Natural killer cell (primary cell): ENCODE measurements around the gene NRXN3. TPM values are rescaled to one million over a fixed set of nuclear protein-coding genes. Genes with fewer than 3 reads are reported as not detected.

Experiments
- ATAC-seq, 3 donors: fragments of 150-1000 bp in 2 of 3; fragments of 200-7000 bp in 1 of 3; cut with Tn5 transposase; 1 replicate in 1 of 3; 2 replicates in 2 of 3; pipeline ENCODE4 v1.10.0; 2021; ENCODE audit warnings: mild to moderate bottlenecking in 2 of 3, moderate library complexity in 2 of 3
- DNase-seq, 2 donors: peaks; one replicate each; pipeline versions ENCODE4 v3.0.0 to v3.0.0-alpha.2; 2013 to 2021; ENCODE audit warnings: mixed read lengths in 1 of 2
- H3K27ac ChIP-seq: one replicate; pipeline ENCODE4 v1.5.1; 2013; ENCODE audit warnings: mild to moderate bottlenecking, low read length
- H3K27me3 ChIP-seq: one replicate; pipeline ENCODE4 v1.6.1; 2013; ENCODE audit warnings: low read length; ENCODE audit not compliant: control insufficient read depth, insufficient read depth
- H3K36me3 ChIP-seq: one replicate; pipeline ENCODE4 v1.6.1; 2013; ENCODE audit warnings: low read length; ENCODE audit not compliant: control insufficient read depth, insufficient read depth
- H3K4me1 ChIP-seq: one replicate; pipeline ENCODE4 v1.6.1; 2013; ENCODE audit warnings: low read length; ENCODE audit not compliant: control insufficient read depth, insufficient read depth
- H3K4me3 ChIP-seq: one replicate; pipeline ENCODE4 v1.5.1; 2013; ENCODE audit warnings: low read length
- H3K9me3 ChIP-seq: one replicate; pipeline ENCODE4 v1.6.1; 2013; ENCODE audit warnings: low read length; ENCODE audit not compliant: control insufficient read depth, insufficient read depth
- H3K27ac Mint-ChIP-seq, 2 donors: one replicate each; pipeline ENCODE4 v1.8.0; 2022; ENCODE audit warnings: mild to moderate bottlenecking in 2 of 2, mixed read lengths in 2 of 2, moderate library complexity in 1 of 2
- H3K27me3 Mint-ChIP-seq, 2 donors: one replicate each; pipeline ENCODE4 v1.8.0; 2022; ENCODE audit warnings: low read depth in 2 of 2, mixed read lengths in 2 of 2
- H3K36me3 Mint-ChIP-seq: one replicate; pipeline ENCODE4 v1.8.0; 2022; ENCODE audit warnings: mixed read lengths
- H3K4me1 Mint-ChIP-seq, 2 donors: one replicate each; pipeline ENCODE4 v1.8.0; 2022; ENCODE audit warnings: mixed read lengths in 2 of 2
- H3K4me3 Mint-ChIP-seq: one replicate; pipeline ENCODE4 v1.8.0; 2022; ENCODE audit warnings: mild to moderate bottlenecking, moderate library complexity, mixed read lengths
- H3K9me3 Mint-ChIP-seq, 2 donors: one replicate each; pipeline ENCODE4 v1.8.0; 2022; ENCODE audit warnings: mixed read lengths in 2 of 2
- WGBS: methylation state at CpG from one replicate; pipeline ENCODE4 v1.1.7; 2013; ENCODE audit warnings: missing lambda C conversion rate; ENCODE audit not compliant: insufficient coverage; 5-methylcytosine and 5-hydroxymethylcytosine counted together
- intact Hi-C: fragments of 100-400 bp; cut with micrococcal nuclease; formaldehyde crosslinking; loops from one replicate; pipeline ENCODE4 v1.14.2; 2022
- total RNA-seq, 4 donors: library from RNA; stranded (reverse); fragments of 120-200 nt in 1 of 4; gene quantifications; one replicate each; pipeline versions ENCODE4 v1.2.3 to v1.2.4, GENCODE V29; 2013 to 2022
- TF ChIP-seq, protein P1 (sequence below): fragments of 200-600 bp; IDR thresholded peaks from one replicate; pipeline ENCODE4 v1.8.0; 2022; ENCODE audit warnings: antibody characterized with exemption

Gene NRXN3
- total RNA-seq, 3 donors from 2014 or later (not counting 1 experiment from before 2014, with no cell fraction given) = not detected

GRCh38 chr14:79476552-79476951 is 1306.4 kb downstream of the NRXN3 start:
- no peak for DNase-seq
- TF ChIP-seq, protein P1, sequence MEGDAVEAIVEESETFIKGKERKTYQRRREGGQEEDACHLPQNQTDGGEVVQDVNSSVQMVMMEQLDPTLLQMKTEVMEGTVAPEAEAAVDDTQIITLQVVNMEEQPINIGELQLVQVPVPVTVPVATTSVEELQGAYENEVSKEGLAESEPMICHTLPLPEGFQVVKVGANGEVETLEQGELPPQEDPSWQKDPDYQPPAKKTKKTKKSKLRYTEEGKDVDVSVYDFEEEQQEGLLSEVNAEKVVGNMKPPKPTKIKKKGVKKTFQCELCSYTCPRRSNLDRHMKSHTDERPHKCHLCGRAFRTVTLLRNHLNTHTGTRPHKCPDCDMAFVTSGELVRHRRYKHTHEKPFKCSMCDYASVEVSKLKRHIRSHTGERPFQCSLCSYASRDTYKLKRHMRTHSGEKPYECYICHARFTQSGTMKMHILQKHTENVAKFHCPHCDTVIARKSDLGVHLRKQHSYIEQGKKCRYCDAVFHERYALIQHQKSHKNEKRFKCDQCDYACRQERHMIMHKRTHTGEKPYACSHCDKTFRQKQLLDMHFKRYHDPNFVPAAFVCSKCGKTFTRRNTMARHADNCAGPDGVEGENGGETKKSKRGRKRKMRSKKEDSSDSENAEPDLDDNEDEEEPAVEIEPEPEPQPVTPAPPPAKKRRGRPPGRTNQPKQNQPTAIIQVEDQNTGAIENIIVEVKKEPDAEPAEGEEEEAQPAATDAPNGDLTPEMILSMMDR = no peak
- intact Hi-C loops = no loop called here
- Histone ChIP-seq H3K36me3 (no peaks in the 10 kb centered on the region), H3K4me1 (no peaks in the 10 kb centered on the region), H3K4me3 (no peak overlapping the region), H3K27ac (no peak overlapping the region), H3K27me3 (no peaks in the 10 kb centered on the region), H3K9me3 (peaks cover 3% of the 10 kb centered on the region)
- Mint-ChIP-seq H3K9me3 (peaks cover 11 to 21% of the 10 kb centered on the region in 2 donors), H3K27me3 (no peaks in the 10 kb centered on the region), H3K4me3 (no peak overlapping the region), H3K4me1 (no peaks in the 10 kb centered on the region), H3K27ac (no peak overlapping the region), H3K36me3 (no peaks in the 10 kb centered on the region)
- WGBS = 95% methylated on average over 2 of the region's 2 CpGs
- no peak for ATAC-seq

- Mint-ChIP-seq H3K36me3 (no peaks in the 10 kb centered on the region), H3K9me3 (peaks cover 16 to 18% of the 10 kb centered on the region in 2 donors), H3K4me3 (no peak overlapping the region), H3K27ac (no peak overlapping the region), H3K4me1 (no peaks in the 10 kb centered on the region), H3K27me3 (no peaks in the 10 kb centered on the region)
- TF ChIP-seq, protein P1 = no peak
- intact Hi-C loops = no loop called here
- no peaks in the 10 kb centered on the region for H3K27me3 ChIP-seq
- WGBS = 59% methylated on average over 4 of the region's 5 CpGs
- H3K36me3 ChIP-seq = no peaks in the 10 kb centered on the region
- no peak overlapping the region for H3K27ac ChIP-seq
- no peaks in the 10 kb centered on the region for H3K4me1 ChIP-seq
- peaks cover 6% of the 10 kb centered on the region for H3K9me3 ChIP-seq
- no peak overlapping the region for H3K4me3 ChIP-seq
- no peak for DNase-seq
- no peak for ATAC-seq
Measured at GRCh38 chr14:79480212-79480611, 1310.0 kb downstream of the NRXN3 start.

DNA sequence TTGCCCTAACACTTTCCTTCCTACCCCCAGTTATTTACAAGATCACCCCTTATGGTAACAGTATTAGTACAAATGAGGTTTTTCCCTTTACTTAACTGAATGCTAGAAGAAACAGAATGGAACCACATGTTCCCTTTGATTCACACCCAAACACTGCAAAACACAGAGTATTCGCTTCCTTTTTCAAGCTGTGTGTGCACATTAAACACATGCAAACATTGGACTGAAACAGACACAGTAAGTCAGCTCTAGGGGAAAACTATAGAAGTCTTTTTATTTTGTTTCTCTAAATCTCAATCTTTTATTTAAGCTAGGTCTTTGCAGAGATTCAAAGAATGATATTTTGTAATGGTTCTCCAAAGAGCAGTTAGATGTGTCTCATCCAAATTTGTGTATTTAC is 1312.7 kb downstream of the NRXN3 start:
- Histone ChIP-seq H3K27me3 (no peaks in the 10 kb centered on the region), H3K4me3 (no peak overlapping the region), H3K27ac (no peak overlapping the region), H3K4me1 (no peaks in the 10 kb centered on the region), H3K36me3 (no peaks in the 10 kb centered on the region), H3K9me3 (peaks cover 10% of the 10 kb centered on the region)
- ATAC-seq (no peak), DNase-seq (no peak)
- no peaks in the 10 kb centered on the region for H3K4me1 Mint-ChIP-seq
- no peak overlapping the region for H3K4me3 Mint-ChIP-seq
- no peak overlapping the region for H3K27ac Mint-ChIP-seq
- TF ChIP-seq, protein P1 = no peak
- peaks cover 12 to 15% of the 10 kb centered on the region in 2 donors for H3K9me3 Mint-ChIP-seq
- no peaks in the 10 kb centered on the region for H3K36me3 Mint-ChIP-seq
- no peaks in the 10 kb centered on the region for H3K27me3 Mint-ChIP-seq
- intact Hi-C loops = no loop called here
- 100% methylated on average over 1 of the region's 1 CpG for WGBS
